ENCODE data around the gene PRSS8.

Gene PRSS8

DNA sequence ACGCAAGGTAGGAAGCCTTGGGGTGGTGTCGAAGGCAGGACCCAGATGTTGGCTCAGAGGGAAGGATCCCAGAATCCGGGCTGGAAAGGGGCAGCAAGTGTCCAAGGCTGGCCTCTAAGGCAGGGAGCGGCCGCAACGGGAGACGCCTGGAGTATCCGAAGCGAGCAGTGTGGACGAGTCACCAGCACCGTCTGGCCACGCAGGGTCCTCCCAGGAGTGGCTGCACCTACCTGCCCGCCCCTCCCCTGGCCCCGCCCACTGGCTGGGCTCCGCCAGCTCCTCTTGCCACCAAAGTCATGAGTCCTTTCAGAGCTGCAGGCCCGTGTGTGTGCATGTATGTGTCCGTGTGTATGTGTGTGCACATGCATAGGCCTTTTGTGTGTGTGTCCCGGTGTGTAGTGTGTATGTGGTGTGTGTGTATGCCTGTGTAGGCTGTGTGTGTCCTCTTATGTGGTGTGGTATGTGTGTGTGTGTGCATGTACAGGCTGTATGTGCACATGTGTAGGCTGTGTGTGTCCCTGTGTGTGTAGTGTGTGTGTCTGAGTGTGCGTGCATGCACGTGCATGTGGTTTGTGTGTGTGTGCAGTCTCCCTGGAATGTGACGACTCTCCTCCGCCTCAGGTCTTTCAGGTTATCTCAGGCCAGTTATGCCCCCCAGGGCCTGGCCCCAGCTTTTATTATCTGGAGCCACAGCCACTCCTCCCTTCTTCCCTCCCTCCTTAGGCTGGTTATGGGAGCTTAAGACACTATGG is at the start of gene PRSS8:
PRSS8 (minus strand) TSS at position 193 of the 752 bp plus-strand sequence. CDS start 229 bp downstream, outside the sequence.
- Histone ChIP-seq H3K27me3 (no peaks in the 10 kb centered on the region), H3K27ac (peak within 1 kb of the TSS in 9 of 11 experiments; percentile 12 to 60 (median 40); a peak in 9 of 22 replicates), H3K36me3 (peaks cover 14 to 28% (median 22%) of the 10 kb centered on the region in 11 experiments), H3K4me2 (peak within 1 kb of the TSS; percentile 32 to 75 (median 58); a peak in 19 of 22 replicates), H3K4me1 (peaks cover 31 to 54% (median 43%) of the 10 kb centered on the region in 10 experiments), H4K20me1 (no peaks in the 10 kb centered on the region; a peak in 1 of 22 replicates), H3K4me3 (no peak within 1 kb of the TSS), H3K9ac (peak within 1 kb of the TSS in 3 of 11 experiments; percentile 25 to 47 (median 44); a peak in 4 of 22 replicates), H3K9me3 (replicated peaks in 1 of 11) (no peaks in the 10 kb centered on the region)
- no peak for TF ChIP-seq Cebpa-rat (IDR thresholded peaks at IDR 0.05)

DNA sequence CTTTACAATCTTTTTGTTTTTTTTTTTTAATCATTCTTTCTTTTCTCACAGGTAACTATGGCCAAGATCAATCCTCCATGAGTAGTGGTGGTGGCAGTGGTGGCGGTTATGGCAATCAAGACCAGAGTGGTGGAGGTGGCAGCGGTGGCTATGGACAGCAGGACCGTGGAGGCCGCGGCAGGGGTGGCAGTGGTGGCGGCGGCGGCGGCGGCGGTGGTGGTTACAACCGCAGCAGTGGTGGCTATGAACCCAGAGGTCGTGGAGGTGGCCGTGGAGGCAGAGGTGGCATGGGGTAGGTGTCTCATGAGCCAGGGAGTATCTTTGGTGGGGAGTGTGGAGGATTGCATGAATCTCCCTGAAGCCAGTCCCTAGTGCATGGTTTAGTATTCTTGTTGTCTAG is 49.4 kb upstream of the PRSS8 start:
- H4K20me1 ChIP-seq: peaks cover 93 to 99% (median 98%) of the 10 kb centered on the region in 11 experiments
- H3K4me3 ChIP-seq: no peak overlapping the region

GRCh38 chr16:31183432-31184428 is 48.2 kb upstream of the PRSS8 start:
- Histone ChIP-seq H3K9me3 (replicated peaks in 1 of 11) (no peaks in the 10 kb centered on the region), H3K27me3 (no peaks in the 10 kb centered on the region), H3K4me2 (peak overlapping the region; percentile 88 to 98 (median 94); a peak in 21 of 22 replicates), H3K27ac (peak overlapping the region in 1 of 11 experiments; percentile 26; a peak in 1 of 22 replicates), H3K36me3 (peaks cover 71 to 81% (median 80%) of the 10 kb centered on the region in 11 experiments), H4K20me1 (peaks cover 81 to 95% (median 86%) of the 10 kb centered on the region in 11 experiments), H3K4me3 (peak overlapping the region in 4 of 10 experiments; percentile 78 to 93 (median 90); a peak in 13 of 20 replicates), H3K9ac (peak overlapping the region in 10 of 11 experiments; percentile 41 to 99 (median 98); a peak in 13 of 22 replicates), H3K4me1 (peaks cover 32 to 80% (median 59%) of the 10 kb centered on the region in 10 experiments)
- TF ChIP-seq Cebpa-rat (IDR thresholded peaks at IDR 0.05): no peak

More for the DNA sequence above, 49.4 kb upstream of the PRSS8 start:
- peak overlapping the region in 2 of 11 experiments; percentile 39 to 57; a peak in 3 of 22 replicates for H3K9ac ChIP-seq
- H3K27me3 ChIP-seq: no peaks in the 10 kb centered on the region
- peak overlapping the region in 6 of 11 experiments; percentile 23 to 98 (median 72); a peak in 11 of 22 replicates for H3K4me2 ChIP-seq
- H3K4me1 ChIP-seq: peaks cover 25 to 86% (median 52%) of the 10 kb centered on the region in 10 experiments
- no peaks in the 10 kb centered on the region for H3K9me3 ChIP-seq (replicated peaks in 1 of 11)
- peaks cover 82 to 92% (median 91%) of the 10 kb centered on the region in 11 experiments for H3K36me3 ChIP-seq
- TF ChIP-seq Cebpa-rat (IDR thresholded peaks at IDR 0.05): no peak
- H3K27ac ChIP-seq: peak overlapping the region in 2 of 11 experiments; percentile 0 to 12; a peak in 1 of 22 replicates

GRCh38 chr16:31182391-31182790 is 46.9 kb upstream of the PRSS8 start:
- peak overlapping the region in 5 of 11 experiments; percentile 94 to 99 (median 98); a peak in 7 of 22 replicates for H3K27ac ChIP-seq
- H3K27me3 ChIP-seq: no peaks in the 10 kb centered on the region
- H3K4me1 ChIP-seq: peaks cover 41 to 77% (median 69%) of the 10 kb centered on the region in 10 experiments
- no peak for TF ChIP-seq Cebpa-rat (IDR thresholded peaks at IDR 0.05)
- peak overlapping the region; percentile 71 to 97 (median 90) for H3K4me3 ChIP-seq
- H3K4me2 ChIP-seq: peak overlapping the region; percentile 88 to 98 (median 94)
- peaks cover 68 to 88% (median 74%) of the 10 kb centered on the region in 11 experiments for H4K20me1 ChIP-seq
- no peaks in the 10 kb centered on the region for H3K9me3 ChIP-seq (replicated peaks in 1 of 11)
- peaks cover 57 to 67% (median 66%) of the 10 kb centered on the region in 11 experiments for H3K36me3 ChIP-seq
- H3K9ac ChIP-seq: peak overlapping the region; percentile 96 to 99 (median 98)

DNA sequence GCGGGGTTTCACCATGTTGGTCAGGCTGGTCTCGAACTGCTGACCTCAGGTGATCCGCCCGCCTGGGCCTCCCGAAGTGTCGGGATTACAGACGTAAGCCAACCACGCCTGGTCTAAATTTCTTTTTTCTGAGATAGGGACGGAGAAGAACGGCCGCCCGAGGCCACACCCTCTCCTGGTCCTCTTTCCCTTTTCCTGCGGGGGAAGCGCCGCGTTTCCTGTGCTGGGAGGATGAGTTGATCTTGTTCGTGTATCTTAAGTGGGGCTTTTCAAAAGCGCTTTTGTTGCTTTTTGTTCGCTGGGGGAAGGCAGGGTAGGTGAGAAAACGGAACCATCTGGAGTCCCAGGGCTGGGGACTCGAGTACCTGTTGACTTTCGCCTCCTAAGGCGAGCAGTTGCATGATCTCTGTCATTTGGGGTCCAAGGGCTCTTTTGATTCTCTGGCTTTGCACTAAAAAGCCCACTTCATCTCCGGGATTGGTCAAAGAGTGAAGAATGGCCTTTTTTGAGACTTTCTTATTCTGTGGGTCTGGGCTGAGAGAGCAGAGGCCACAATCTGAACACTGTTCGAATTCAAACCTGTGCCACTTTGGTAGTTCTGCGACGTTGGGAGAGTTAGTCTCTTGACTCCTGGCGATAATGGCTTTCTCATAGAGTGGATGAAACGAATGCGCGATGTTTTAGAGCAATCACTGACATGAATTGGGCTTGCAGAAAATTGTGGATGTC is 45.7 kb upstream of the PRSS8 start:
- TF ChIP-seq Cebpa-rat (IDR thresholded peaks at IDR 0.05): no peak
- peak overlapping the region; percentile 88 to 98 (median 94) for H3K4me2 ChIP-seq
- H3K27ac ChIP-seq: peak overlapping the region; percentile 94 to 99 (median 98); a peak in 21 of 22 replicates
- H3K4me3 ChIP-seq: peak overlapping the region; percentile 71 to 97 (median 90)
- peaks cover 52 to 77% (median 72%) of the 10 kb centered on the region in 10 experiments for H3K4me1 ChIP-seq
- peak overlapping the region; percentile 96 to 99 (median 98) for H3K9ac ChIP-seq
- no peaks in the 10 kb centered on the region for H3K9me3 ChIP-seq (replicated peaks in 1 of 11)
- H3K27me3 ChIP-seq: no peaks in the 10 kb centered on the region
- H4K20me1 ChIP-seq: peaks cover 57 to 77% (median 63%) of the 10 kb centered on the region in 11 experiments
- peaks cover 46 to 56% (median 55%) of the 10 kb centered on the region in 11 experiments for H3K36me3 ChIP-seq

DNA sequence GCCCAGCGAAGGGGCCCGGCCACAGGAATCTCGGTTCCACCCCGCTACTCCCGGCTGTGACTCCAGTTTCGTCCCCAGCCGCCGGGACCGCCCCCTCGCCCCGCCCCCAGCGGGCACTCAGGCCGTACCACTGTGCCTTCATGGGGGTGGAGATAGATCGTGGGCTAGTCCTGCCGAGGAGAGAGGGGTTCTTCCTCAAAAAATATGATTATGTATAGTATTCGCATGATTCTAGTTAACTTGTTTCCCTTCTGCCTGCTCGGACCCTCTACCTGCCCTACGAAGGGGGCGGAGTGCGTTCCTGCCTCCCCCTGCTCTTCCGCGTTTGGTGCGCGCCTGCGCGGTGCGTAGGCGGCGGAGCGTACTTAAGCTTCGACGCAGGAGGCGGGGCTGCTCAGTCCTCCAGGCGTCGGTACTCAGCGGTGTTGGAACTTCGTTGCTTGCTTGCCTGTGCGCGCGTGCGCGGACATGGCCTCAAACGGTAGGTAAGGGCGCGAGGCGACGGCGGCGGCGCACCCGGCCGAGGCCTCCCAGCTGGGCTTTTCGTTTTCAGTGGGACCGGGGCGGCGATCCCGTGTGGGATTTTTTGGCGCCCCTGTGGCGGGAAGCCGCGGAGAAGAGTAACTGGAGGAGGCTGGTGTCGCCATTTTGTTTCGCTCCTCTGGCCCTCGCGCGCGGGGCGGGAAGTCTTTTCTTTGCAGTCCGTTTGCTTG is 44.4 kb upstream of the PRSS8 start, which contains the start of gene FUS:
FUS (plus strand) TSS at position 393 of the 713 bp plus-strand sequence; CDS start at position 469, 76 bp downstream.
- H3K9ac ChIP-seq: peak within 1 kb of the TSS; percentile 96 to 99 (median 98)

GRCh38 chr16:31179219-31179746 is 43.8 kb upstream of the PRSS8 start:
- peaks cover 52 to 62% (median 54%) of the 10 kb centered on the region in 10 experiments for H3K4me1 ChIP-seq
- no peaks in the 10 kb centered on the region for H3K27me3 ChIP-seq
- peak overlapping the region; percentile 88 to 98 (median 95) for H3K4me2 ChIP-seq
- H3K9me3 ChIP-seq (replicated peaks in 1 of 11): no peaks in the 10 kb centered on the region
- no peak for TF ChIP-seq Cebpa-rat (IDR thresholded peaks at IDR 0.05)
- H3K36me3 ChIP-seq: peaks cover 29 to 36% (median 35%) of the 10 kb centered on the region in 11 experiments
- peak overlapping the region; percentile 71 to 97 (median 90) for H3K4me3 ChIP-seq
- peaks cover 37 to 57% (median 43%) of the 10 kb centered on the region in 11 experiments for H4K20me1 ChIP-seq
- H3K27ac ChIP-seq: peak overlapping the region; percentile 94 to 99 (median 98)
- peak overlapping the region; percentile 96 to 99 (median 98) for H3K9ac ChIP-seq

More for the DNA sequence above, 44.4 kb upstream of the PRSS8 start, which contains the start of gene FUS:
- Histone ChIP-seq H3K4me2 (peak within 1 kb of the TSS; percentile 88 to 98 (median 95)), H4K20me1 (peaks cover 43 to 63% (median 49%) of the 10 kb centered on the region in 11 experiments), H3K27me3 (no peaks in the 10 kb centered on the region), H3K27ac (peak within 1 kb of the TSS; percentile 94 to 99 (median 98)), H3K4me1 (peaks cover 52 to 66% (median 59%) of the 10 kb centered on the region in 10 experiments), H3K4me3 (peak within 1 kb of the TSS; percentile 71 to 97 (median 90)), H3K9me3 (replicated peaks in 1 of 11) (no peaks in the 10 kb centered on the region), H3K36me3 (peaks cover 36 to 42% (median 42%) of the 10 kb centered on the region in 11 experiments)
- no peak for TF ChIP-seq Cebpa-rat (IDR thresholded peaks at IDR 0.05)

All from BLaER1 treated with 17β-estradiol and CSF1 and Interleukin-3, amounts not matched to agents 10 nM and 100 nM (cell line).